Kidney capillary endothelial cell (primary cell): Measurements from ENCODE around the gene CUTA.
"Not testable (repeated sequence)": the region's sequence is repeated elsewhere in the genome, so short reads cannot be mapped to it uniquely, and the experiment has no call there.

Experiments
- DNase-seq: peaks from one replicate; pipeline ENCODE4 v3.0.0-alpha.2; 2018; ENCODE audit warnings: low spot score

The CUTA gene

DNA sequence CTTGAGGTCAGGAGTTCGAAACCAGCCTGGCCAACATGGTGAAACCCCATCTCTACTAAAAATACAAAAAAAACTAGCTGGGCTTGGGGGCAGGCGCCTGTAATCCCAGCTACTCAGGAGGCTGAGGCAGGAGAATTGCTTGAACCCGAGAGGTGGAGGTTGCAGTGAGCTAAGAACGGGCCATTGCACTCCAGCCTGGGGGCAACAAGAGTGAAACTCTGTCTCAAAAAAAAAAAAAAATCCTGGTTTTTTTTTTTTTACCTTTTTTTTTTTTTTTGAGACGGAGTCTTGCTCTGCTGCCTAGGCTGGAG, 50.2 kb downstream of the CUTA start:
- DNase-seq, result not testable (repeated sequence)

GRCh38 chr6:33367009-33367714, 50.7 kb downstream of the CUTA start:
- DNase-seq, result no peak
